ENCODE results near the gene SLC35E2B.

The SLC35E2B gene

GRCh38 chr1:1623181-1623630, 69.4 kb downstream of the SLC35E2B start:
- no peak for DNase-seq

- no peak for DNase-seq
Measured at GRCh38 chr1:1622788-1623094, 69.9 kb downstream of the SLC35E2B start.

- no peak for DNase-seq
Measured at GRCh38 chr1:1622010-1622787, 70.4 kb downstream of the SLC35E2B start.

GRCh38 chr1:1621173-1622009, 71.2 kb downstream of the SLC35E2B start:
- DNase-seq: no peak

GRCh38 chr1:1620433-1621139, 72.0 kb downstream of the SLC35E2B start:
- no peak for DNase-seq

- DNase-seq: no peak
Measured at GRCh38 chr1:1619917-1620361, 72.7 kb downstream of the SLC35E2B start.

GRCh38 chr1:1618396-1619068, 74.1 kb downstream of the SLC35E2B start:
- no peak for DNase-seq

GRCh38 chr1:1617925-1618324, 74.7 kb downstream of the SLC35E2B start:
- no peak for DNase-seq

GRCh38 chr1:1617516-1617915, 75.1 kb downstream of the SLC35E2B start:
- no peak for DNase-seq

- no peak for DNase-seq
Measured at GRCh38 chr1:1616838-1617237, 75.8 kb downstream of the SLC35E2B start.

GRCh38 chr1:1616045-1616790, 76.4 kb downstream of the SLC35E2B start:
- peak; percentile 45 for DNase-seq

GRCh38 chr1:1615256-1616044, 77.1 kb downstream of the SLC35E2B start, which contains the start of gene MIB2:
TSS of gene MIB2 (plus strand) at chr1:1615500. CDS start at chr1:1623453, 7,953 bp downstream.
- peak; percentile 98 for DNase-seq

GRCh38 chr1:1614954-1615255, 77.7 kb downstream of the SLC35E2B start:
- DNase-seq: no peak

- peak; percentile 64 for DNase-seq
Measured at GRCh38 chr1:1614204-1614953, 78.2 kb downstream of the SLC35E2B start.

GRCh38 chr1:1613509-1614082, 79.0 kb downstream of the SLC35E2B start:
- no peak for DNase-seq

GRCh38 chr1:1612104-1612400, 80.5 kb downstream of the SLC35E2B start:
- DNase-seq: no peak

GRCh38 chr1:1610796-1611195, 81.8 kb downstream of the SLC35E2B start:
- no peak for DNase-seq

- no peak for DNase-seq
Measured at GRCh38 chr1:1609822-1610485, 82.6 kb downstream of the SLC35E2B start.
